GM21737 (cell line): Measurements from ENCODE around the gene MICAL2.

ENCODE experiments used
- ATAC-seq: cut with Tn5 transposase; IDR thresholded peaks from one replicate; pipeline ENCODE4 v1.9.1; 2021; ENCODE audit warnings: mild to moderate bottlenecking, moderate library complexity; ENCODE audit not compliant: unreplicated experiment

The MICAL2 gene

DNA sequence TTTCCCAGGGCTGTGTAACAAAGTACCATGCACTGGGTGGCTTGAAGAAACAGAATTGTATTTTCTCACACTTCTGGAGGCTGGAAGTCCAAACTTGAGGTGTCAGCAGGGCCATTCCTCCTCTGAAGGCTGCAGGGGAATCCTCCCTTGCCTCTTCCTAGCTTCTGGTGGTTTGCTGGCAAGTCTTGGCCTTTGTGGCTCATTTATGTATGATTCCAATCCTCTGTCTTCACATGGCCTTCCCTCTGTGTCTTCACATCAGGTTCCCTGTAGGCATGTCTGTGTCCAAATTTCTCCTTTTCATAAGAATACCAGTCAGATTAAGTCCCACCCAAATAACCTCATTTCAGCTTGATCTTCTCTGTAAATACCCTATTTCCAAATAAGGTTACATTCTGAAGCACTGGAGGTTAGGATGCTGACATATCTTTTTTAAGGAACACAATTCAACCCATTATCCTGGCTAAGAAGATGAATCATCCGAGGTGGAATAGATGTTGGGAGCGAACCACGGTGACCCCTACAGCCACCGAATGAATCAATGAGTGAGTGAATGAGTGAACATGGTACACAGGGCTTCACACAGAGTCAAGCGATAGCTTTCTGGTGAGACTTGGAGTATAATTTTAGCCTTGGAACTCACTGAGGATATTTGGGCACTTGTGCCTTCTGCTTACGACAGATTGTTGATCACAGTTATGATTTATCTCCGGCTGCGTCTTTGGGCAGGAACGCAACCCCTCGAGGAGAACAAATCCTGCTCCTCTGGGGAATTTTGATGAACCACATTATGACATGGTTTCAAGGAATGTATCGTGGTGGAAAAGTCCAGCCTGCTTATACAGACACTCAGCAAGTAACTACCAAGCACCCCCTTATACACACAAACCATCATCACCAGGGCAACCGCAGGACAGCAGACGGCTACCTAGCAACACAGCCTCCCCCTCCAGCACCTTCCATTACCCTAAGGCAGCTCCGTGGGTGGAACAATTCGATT is 34.3 kb upstream of the MICAL2 start:
- ATAC-seq: no peak

DNA sequence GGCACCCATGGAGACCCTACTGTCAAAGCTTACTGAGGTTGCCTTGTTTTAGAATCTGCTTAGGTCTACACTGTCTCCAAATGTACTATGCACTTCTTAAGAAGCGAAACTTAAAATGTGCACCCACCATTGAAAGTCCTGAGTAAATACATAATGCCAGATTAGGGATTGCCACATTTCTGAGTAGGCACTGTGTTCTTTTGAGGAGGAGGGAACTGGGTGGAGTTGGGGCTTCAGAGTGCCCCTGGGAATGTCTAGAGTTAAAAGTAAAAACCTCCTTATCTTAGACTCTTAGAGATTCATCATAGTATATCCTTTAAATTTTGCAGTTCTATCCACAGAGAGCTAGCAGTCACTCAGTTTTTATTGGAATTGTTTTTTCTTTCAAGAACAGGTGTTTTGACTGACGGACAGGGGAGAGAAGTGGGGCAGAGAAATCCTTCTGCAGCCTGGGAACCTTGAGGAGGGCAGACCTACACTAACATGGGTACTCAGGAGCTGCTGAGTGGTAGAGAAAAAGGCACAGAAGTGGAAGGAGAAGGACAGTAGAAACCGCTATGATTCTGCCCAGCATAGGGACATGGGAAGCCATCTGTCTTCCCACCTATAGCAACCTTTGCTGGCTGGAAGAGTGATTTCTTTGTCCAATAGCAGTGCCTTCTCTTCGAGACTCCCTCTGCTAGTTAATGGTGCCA is 33.4 kb upstream of the MICAL2 start:
- ATAC-seq: no peak

DNA sequence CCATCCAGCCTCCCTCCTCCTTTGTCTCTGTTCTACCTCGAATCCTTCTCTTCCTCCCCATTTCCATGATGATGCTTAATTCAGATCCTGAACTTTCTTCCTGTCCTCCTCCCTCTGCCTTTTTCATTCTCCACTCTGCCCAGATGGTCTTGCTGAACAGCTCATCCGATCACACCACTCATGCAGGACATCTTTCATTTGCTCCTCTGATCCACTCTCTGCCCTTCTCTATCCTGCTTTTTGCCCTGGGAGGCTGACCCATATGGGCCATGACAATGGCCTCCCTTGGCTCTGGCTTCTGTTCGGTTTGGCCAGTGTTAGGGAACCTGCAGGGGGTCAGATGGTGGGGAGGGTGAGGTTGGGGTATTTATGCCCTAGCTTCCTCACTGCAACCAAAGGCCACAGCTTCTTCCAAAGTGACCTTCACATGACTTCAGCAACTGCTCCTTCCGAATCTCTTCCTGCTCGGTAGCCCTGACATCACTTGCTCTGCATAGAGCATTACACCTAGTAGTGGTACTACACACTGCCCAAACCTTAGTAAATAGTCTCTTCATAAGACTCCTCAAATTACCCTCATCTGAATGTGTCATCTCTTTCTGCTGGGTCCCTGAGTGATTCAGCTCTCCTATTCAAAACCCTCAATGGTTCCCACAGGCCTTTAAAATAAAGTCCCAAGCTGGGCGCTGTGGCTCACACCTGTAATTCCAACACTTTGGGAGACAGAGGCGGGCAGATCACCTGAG is 32.7 kb upstream of the MICAL2 start:
- ATAC-seq: no peak

DNA sequence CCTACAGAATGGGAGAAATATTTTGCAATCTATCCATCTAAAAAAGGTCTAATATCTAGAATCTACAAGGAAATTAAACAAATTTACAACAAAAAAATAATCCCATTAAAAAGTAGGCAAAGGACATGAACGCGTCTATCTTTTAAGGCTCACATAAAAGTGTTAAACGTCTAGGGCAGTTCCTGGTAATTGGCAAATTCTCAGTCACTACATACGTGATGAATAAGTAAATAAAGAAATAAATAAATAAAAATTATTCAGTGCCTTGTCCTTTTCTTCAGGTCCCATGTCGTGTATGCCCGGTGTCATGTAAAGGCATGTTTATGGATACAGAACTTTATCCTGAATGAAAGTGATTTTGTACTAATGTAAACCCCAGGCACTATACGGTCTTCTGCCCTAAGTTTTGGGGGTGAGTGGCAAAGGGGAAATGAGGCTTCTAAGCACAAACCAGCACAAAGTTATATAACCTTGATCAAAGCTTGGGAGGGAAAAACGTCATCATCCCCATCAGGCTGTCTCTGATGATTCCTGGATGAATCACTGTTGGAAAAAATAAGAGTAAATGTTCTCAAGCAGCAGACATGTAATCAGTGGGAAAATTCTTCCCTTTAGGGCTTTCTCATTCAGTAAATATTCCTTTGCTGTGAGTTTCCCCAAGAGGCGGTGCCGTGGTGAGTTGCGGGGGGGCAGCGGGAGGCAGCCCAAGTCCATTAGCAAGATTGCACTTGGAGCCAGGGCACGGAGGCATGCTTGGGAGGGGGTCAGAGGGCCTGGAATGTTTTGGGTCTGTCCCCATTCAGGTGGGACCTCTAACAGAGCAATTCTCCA is 30.4 kb upstream of the MICAL2 start:
- no peak for ATAC-seq

DNA sequence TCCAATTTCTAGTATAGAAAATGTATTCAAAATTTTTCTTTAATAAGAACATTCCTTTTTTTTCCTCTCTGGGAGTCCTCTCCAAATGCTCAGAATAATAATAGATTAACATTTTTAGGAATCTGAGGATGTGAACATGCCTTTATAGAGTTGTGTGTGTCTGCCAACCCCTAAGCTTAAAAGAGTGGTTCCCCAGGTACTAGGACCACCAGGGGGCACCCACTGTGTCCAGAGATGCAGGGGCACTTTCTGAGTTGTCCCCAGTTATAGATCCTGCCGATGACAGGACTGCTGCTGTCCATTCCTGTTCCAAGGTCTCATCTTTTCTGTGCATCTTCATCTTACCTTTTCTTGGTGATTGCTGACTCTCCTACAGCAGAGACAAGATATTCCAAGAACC is 27.0 kb upstream of the MICAL2 start:
- ATAC-seq: no peak

DNA sequence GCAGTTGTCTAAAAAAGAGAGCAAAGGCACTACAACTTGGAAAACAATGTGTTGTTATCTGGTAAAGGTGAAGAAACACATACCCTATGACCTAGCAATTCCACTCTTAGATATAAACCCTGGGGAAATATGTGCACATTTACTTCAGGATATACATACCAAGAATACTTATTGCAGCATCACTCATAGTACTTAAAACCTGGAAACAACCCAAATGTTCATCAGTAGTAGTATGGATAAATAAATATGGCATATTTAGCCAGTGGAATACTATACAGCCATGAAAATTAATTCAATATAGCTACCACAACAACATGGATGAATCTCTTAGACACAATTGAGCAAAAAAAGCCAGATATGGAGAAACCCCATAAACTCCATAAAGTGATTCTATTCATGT is 26.1 kb upstream of the MICAL2 start:
- ATAC-seq: no peak

DNA sequence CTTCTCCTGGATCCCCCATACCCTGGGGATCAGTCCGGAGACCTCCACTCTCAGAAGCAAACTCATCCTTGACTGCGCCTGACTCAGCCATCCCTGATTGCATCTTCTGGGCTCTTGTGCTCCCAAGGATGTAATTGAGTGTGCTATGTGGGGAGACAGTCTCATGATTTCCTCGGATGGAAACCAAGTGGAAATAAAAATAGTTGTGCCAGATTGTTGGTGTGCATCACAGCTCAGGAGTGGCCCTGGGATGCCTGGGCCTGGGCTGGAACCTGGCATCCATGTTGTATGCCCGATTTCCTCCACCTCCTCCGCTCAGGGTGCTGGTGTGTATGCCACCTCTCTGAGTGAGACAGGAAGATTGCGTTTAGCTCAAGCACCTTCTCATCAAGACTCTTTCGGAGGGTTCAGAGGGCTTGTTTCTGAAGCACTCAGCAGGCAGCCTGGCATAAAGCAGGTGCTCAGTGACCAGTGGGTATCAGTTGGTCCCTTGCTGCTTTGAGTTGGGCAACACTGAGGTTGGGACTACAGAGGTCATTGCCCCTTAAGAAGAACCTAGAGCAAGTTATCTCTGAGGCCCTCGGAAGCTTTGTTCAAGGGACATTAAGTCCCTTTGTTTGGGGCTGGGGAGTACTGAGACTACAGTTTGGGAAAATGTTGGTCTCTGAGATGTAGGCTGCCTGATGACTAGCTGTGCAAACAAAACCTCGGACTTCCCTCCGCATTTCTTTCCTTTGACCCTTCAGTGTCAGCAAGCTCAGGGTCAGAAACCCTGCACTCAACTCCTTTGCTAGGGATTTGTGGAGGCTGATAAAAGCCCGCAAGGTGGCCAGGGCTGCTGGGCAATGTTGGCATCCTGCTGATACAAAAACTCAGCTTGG is 24.8 kb upstream of the MICAL2 start:
- ATAC-seq: no peak

DNA sequence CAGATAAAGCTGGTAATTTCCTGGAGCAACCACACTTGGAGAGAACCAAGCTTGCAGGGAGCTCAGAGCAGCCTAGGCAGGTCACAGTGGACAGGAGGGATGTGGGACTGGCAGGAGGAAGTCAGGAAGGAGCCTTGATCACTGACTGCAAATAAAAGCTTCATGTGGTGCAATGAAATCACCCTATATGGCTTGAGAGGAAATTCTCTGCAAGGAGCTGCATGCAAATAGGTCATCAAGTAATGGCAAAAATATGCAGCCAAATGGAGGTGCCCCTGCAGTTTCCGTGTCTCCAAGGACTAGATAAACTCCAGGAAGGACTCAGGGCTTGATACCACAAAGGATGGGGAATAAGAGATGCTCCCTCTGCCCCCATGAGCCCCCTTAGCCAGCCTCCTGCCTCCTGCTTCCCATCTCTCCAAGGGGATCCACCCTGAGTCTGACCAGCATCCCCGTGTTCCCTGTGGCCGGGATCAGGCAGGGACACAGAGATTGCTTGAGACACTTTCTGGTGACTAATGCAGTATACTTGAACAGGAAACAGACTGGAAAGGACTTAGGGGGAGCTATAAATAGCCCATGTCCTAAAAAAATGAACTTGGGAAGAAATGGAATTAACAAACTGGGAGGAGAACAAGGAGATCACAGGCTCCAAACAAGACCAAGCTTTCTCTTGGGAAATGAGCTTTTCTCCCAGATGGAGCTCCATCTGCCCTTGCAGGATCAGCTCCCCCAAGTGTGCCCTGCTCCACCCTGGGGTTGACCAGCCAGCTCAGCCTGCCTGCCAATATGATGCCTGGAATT is 23.9 kb upstream of the MICAL2 start:
- ATAC-seq: no peak

DNA sequence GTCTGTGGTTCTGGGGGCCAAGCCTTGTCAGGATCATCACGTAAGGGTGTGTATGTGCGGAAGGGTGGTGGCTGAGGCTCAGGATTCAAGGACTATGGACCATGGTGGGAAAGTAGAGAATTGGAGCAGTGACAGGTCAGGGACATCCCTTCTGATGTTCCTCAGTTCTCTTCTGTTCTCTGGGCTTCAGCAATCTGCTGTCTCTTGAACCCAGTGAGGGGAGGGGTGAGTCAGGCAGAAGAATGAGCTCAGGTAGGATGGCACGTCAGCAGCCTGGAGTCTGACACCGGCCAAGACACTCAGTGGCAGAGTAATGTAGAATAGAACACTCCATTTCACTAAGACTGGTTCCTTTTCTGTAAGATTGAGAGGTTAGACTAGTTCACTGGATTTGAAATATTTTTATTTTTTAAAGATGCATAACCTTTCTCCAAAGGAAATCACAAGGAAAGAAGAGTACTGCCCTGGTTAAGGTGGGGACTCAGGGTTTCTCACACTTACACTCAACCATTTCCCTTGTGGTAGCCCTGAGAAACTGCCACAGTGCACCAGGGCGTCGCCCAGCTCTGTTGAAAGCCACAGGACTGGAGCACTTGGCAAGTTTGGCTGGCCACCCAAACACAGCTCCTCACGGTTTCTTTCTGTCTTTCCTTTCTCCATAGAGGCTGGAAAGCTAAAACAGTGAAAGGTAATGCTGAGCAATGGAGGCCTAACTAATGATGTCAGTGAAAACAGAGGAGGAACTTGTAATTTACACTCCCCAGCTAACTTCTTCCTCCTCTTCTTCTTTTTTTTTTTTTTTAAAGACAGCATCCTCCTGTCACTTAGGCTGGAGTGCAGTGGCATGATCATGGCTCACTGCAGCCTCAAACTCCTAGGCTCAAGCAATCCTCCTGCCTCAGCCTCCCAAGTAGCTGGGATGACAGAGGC is 23.1 kb upstream of the MICAL2 start:
- ATAC-seq: peak; percentile 57

DNA sequence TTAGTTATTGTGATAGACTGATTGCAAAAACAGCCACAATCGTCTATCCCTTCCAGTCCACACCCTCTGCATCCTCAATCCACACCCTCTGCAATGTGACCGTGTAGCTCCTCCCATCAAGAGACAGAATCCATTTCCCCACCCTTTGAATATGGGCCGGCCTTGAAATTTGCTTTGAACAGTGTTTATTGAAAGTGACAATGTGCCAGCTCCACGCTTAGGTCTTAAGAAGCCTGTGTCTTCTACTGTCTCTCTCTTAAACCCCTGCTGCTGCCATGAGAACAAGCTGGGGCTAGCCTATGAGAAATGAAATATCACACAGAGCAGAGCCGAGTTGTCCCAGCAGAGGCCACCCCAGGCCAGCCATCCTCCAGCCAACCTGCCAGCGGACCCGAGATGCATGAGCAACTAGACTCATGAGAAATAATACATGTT is 22.3 kb upstream of the MICAL2 start:
- ATAC-seq: no peak

DNA sequence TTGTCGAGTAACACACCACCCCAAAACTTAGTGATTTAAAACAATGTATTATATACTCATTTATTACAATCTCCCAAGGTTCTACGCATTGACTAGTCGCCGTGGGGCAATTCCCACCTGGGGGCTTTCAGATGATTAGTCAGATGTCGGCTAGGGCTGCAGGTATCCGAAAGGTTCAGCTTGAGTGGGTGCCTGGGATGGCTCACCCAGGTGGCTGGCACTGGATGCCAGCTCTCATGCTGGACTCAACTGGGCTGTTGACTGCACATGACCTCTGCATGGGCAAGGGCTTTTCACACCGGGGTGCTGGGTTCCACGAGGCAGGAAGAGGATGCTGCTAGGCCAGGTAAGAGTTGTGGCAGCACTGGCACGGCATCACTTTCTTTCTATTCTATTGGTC is 21.9 kb upstream of the MICAL2 start:
- no peak for ATAC-seq

DNA sequence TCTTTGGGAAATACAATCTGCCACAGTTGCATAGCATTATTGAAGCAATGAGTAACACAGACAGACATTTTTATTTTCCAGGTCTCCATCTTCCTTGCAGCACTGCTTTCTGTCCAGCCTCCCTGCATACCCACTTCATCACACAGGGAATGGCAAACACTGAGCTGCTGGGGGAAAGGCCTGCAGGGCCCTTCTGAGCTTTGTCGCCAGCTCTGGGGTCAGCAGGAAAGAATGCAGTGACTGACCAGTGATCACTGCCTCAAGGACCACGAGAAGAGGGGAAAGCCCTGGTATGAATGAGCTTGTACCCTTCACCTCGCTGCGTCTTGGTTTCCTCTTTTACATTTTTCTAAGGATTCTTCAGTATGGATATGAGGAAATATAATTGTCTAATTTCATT is 21.3 kb upstream of the MICAL2 start:
- no peak for ATAC-seq

DNA sequence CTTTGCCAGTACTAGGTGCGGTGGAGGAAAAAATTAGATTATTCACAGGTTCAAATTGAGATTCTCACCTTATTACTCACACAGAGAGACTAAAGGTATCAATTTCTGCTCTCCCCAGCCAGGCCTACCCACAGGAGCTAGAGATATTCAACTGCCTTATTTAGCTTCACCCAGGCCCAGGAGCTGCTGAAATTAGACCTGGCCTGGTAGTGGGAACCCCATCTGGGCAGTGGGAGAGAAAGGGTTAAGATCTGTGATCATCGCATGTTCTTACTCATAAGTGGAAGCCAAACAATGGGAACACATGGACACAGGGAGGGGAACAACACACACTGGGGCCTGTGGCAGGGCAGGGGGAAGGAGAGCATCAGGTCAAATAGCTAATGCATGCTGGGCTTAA is 20.9 kb upstream of the MICAL2 start:
- no peak for ATAC-seq

DNA sequence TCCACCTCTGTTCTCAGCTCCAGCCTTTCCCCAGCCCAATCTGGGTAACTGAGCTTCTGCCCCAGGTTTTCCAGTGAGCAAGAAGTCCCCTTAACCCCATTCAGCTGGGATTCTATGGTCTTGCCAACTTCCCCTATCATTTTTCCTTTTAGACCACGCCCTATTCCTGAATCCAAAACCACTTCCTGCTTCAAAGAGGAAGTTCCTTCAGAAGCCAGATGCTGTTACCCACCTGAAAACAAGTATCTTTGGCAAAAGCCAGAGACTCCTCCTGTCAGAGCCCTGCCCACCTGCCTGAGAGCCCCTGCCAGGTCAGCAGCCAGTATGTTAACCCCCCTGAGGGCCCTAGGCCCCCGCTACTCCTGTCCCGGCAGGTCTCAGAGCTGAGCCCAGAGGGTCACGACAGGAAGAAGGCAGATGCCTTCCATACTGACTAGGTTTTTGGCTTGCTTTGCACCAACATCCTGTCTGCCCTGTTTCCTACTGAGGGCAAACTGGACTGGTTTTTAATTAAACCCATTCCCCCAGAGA is 20.3 kb upstream of the MICAL2 start:
- ATAC-seq: no peak

DNA sequence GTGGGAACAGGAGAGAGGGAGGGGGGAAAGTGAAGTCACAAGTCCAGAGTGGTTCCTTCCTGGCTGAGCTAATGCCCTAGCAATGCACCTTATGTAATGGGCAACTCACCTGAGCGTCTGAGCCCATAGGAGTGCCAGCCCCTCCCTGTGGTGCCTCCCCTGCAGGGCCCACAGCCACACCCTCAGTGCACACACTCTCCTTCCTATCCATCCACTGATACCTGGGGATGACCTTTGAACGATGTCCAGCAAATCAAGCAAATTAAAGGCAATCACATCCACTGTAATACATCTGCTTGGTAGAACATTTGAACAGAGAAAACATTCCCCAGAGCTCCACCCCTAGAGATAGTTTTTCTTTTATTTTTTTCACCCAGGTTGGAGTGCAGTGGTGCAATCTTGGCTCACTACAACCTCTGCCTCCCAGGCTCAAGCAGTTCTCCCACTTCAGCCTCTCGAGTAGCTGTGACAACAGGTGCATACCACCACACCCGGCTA is 19.6 kb upstream of the MICAL2 start:
- ATAC-seq: no peak

DNA sequence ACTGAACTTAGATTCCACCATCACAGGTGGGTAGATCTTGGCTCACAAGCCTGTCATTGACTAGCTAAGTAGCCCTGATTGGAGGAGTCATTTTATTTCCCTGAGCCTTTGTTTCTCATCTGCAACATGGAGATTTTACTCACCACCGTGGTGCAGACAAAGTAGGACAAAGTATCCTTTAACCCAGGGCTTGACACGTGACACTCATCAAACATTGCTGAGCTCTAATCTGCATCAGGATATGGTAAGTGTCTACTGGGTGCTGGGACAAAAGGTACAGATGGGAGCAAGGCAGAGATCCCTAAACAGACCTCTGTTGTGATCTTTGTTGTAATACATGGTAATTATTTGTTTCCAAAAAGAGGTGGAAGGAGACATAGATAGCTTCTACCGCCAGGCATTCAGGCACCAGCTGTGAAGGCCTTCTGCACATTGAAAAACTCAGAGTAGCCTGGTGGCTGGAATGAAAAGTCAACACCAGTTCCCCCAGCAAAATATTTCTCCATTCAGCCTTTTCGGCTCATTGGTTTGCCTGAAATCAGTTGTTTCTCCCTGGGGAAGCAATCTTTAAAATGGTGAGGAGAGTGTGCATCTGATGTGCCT is 18.3 kb upstream of the MICAL2 start:
- ATAC-seq: no peak

DNA sequence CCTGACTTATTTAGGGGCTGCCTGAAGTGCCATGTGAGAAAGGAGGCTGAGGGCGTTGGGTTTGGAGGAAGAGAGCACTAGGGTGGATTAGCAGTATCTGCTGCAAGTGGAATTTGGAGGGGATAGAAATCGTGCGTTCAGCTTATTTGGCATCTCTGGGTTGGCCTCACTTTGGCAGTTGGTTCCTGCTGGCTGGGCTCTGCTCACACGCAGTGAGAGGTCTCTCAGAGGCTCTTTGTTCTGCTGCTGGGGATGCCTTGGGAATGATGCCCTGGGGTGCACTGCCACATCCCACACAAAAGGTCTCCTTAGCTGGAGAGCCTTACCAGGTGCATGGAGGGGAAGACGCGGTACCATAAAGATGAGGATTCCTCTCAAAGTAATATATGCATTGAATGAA is 17.7 kb upstream of the MICAL2 start:
- ATAC-seq: no peak
